WTC11 (cell line): Measurements from ENCODE around the gene RSPH10B2.
"Not testable (repeated sequence)": the region's sequence is repeated elsewhere in the genome, so short reads cannot be mapped to it uniquely, and the experiment has no call there.

Source experiments
- CTCF ChIP-seq: fragments of 200-600 bp; IDR thresholded peaks from 2 replicates; pipeline ENCODE4 v1.8.0; 2022; ENCODE audit warnings: antibody characterized with exemption
- E2F1 ChIP-seq: sonication (generic); formaldehyde crosslinking; IDR thresholded peaks from 2 replicates; pipeline ENCODE4 v1.8.0; 2022; ENCODE audit warnings: mild to moderate bottlenecking, missing genetic modification reagents
- ESRRA ChIP-seq: sonication (generic); formaldehyde crosslinking; IDR thresholded peaks from 2 replicates; pipeline ENCODE4 v1.8.1; 2022; ENCODE audit warnings: mild to moderate bottlenecking, missing genetic modification reagents, borderline replicate concordance
- HMGXB4 ChIP-seq: sonication (generic); formaldehyde crosslinking; IDR thresholded peaks from 2 replicates; pipeline ENCODE4 v1.8.1; 2023; ENCODE audit warnings: mild to moderate bottlenecking, moderate library complexity, missing genetic modification reagents
- MAX ChIP-seq: sonication (generic); formaldehyde crosslinking; IDR thresholded peaks from 2 replicates; pipeline ENCODE4 v1.8.0; 2022; ENCODE audit warnings: mild to moderate bottlenecking, missing genetic modification reagents
- SMAD4 ChIP-seq: sonication (generic); formaldehyde crosslinking; IDR thresholded peaks from 2 replicates; pipeline ENCODE4 v1.8.0; 2022; ENCODE audit warnings: mild to moderate bottlenecking, missing genetic modification reagents
- TCF7 ChIP-seq: sonication (generic); formaldehyde crosslinking; IDR thresholded peaks from 2 replicates; pipeline ENCODE4 v1.8.0; 2022; ENCODE audit warnings: mild to moderate bottlenecking, low read depth, missing genetic modification reagents, moderate library complexity
- ZBTB43 ChIP-seq: sonication (generic); formaldehyde crosslinking; IDR thresholded peaks from 2 replicates; pipeline ENCODE4 v1.8.1; 2023; ENCODE audit warnings: mild to moderate bottlenecking, missing genetic modification reagents
- ZNF425 ChIP-seq: fragments of 250-450 bp; sonication (Bioruptor Pico); conservative IDR thresholded peaks from 2 replicates; pipeline ENCODE4 v1.9.0; 2021; ENCODE audit warnings: mild to moderate bottlenecking
- ZSCAN18 ChIP-seq: fragments of 250-450 bp; sonication (Bioruptor Pico); IDR thresholded peaks from 2 replicates; pipeline ENCODE4 v2.1.2; 2022; ENCODE audit warnings: mild to moderate bottlenecking, moderate library complexity

- not testable (repeated sequence) for TF ChIP-seq CTCF; SMAD4; MAX; HMGXB4 (CRISPR knock-in tag); ZSCAN18; E2F1 (CRISPR knock-in tag); TCF7 (CRISPR knock-in tag); ESRRA (CRISPR knock-in tag); ZBTB43 (CRISPR knock-in tag); ZNF425
Observed at GRCh38 chr7:6797218-6797617, 43.3 kb downstream of the RSPH10B2 start.
